NCI-H2171 (cell line): ENCODE measurements around the gene TSPYL1.
"Not testable (repeated sequence)": the region's sequence is repeated elsewhere in the genome, so short reads cannot be mapped to it uniquely, and the experiment has no call there.

Experiments
- DNase-seq: peaks from one replicate; lab custom pipeline; 2025; lab: John Stamatoyannopoulos, UW

TSPYL1 gene

GRCh38 chr6:116279232-116280160 lies at the start of gene TSPYL1:
Gene TSPYL1, minus strand, starts transcription at chr6:116279930. Its CDS starts 100 bp downstream, at chr6:116279830.
- DNase-seq = peak; percentile 92

GRCh38 chr6:116329156-116329555 lies 49.4 kb upstream of the TSPYL1 start:
- DNase-seq = no peak

- DNase-seq = no peak
Measured at GRCh38 chr6:116328528-116328903, 48.8 kb upstream of the TSPYL1 start.

GRCh38 chr6:116327803-116328527 lies 48.2 kb upstream of the TSPYL1 start:
- DNase-seq = no peak

GRCh38 chr6:116326996-116327395 lies 47.3 kb upstream of the TSPYL1 start:
- no peak for DNase-seq

- DNase-seq = no peak
Measured at GRCh38 chr6:116326181-116326671, 46.5 kb upstream of the TSPYL1 start.

GRCh38 chr6:116325634-116326132 lies 46.0 kb upstream of the TSPYL1 start:
- not testable (repeated sequence) for DNase-seq

GRCh38 chr6:116323863-116324262 lies 44.1 kb upstream of the TSPYL1 start:
- no peak for DNase-seq

GRCh38 chr6:116321933-116322332 lies 42.2 kb upstream of the TSPYL1 start:
- not testable (repeated sequence) for DNase-seq

- DNase-seq = no peak
Measured at GRCh38 chr6:116316772-116317467, 37.2 kb upstream of the TSPYL1 start.

- DNase-seq = no peak
Measured at GRCh38 chr6:116314878-116315277, 35.1 kb upstream of the TSPYL1 start.

- no peak for DNase-seq
Measured at GRCh38 chr6:116314218-116314617, 34.5 kb upstream of the TSPYL1 start.

- no peak for DNase-seq
Measured at GRCh38 chr6:116313101-116313776, 33.5 kb upstream of the TSPYL1 start.

GRCh38 chr6:116309657-116310056 lies 29.9 kb upstream of the TSPYL1 start:
- no peak for DNase-seq

GRCh38 chr6:116309001-116309400 lies 29.3 kb upstream of the TSPYL1 start:
- no peak for DNase-seq

- DNase-seq = no peak
Measured at GRCh38 chr6:116307633-116308032, 27.9 kb upstream of the TSPYL1 start.

GRCh38 chr6:116307001-116307400 lies 27.3 kb upstream of the TSPYL1 start:
- no peak for DNase-seq

GRCh38 chr6:116304538-116305097 lies 24.9 kb upstream of the TSPYL1 start:
- DNase-seq = no peak

GRCh38 chr6:116301104-116301503 lies 21.4 kb upstream of the TSPYL1 start:
- DNase-seq = no peak

- DNase-seq = no peak
Measured at GRCh38 chr6:116300566-116300965, 20.8 kb upstream of the TSPYL1 start.

GRCh38 chr6:116298973-116299372 lies 19.2 kb upstream of the TSPYL1 start:
- no peak for DNase-seq
